GM23338 (cell line): ENCODE measurements around the gene SBNO1. TPM values are rescaled to one million over a fixed set of nuclear protein-coding genes. Genes with fewer than 3 reads are reported as not detected.

ENCODE experiments used
- ATAC-seq: fragments of 200-7000 bp; cut with Tn5 transposase; 3 replicates; pipeline ENCODE4 v1.9.1; 2020
- DNase-seq: peaks from one replicate; pipeline ENCODE4 v3.0.0-alpha.2; 2015; ENCODE audit warnings: low spot score
- H2AFZ ChIP-seq: fragments of 200-600 bp; sonication (generic); 2 replicates; pipeline ENCODE4 v1.8.0; 2016; ENCODE audit warnings: antibody characterized with exemption, mild to moderate bottlenecking, moderate library complexity
- H3F3A ChIP-seq: fragments of 200-600 bp; sonication (generic); replicated peaks from 2 replicates; pipeline ENCODE4 v1.8.0; 2017; ENCODE audit warnings: antibody characterized with exemption, mixed run types, low read depth
- H3K27ac ChIP-seq: fragments of 200-600 bp; sonication (generic); 2 replicates; pipeline ENCODE4 v1.6.1; 2016; ENCODE audit warnings: low read depth
- H3K27me3 ChIP-seq: fragments of 200-600 bp; sonication (generic); 2 replicates; pipeline ENCODE4 v1.8.0; 2016; ENCODE audit warnings: mild to moderate bottlenecking, mixed run types, moderate library complexity; ENCODE audit not compliant: insufficient read depth
- H3K36me3 ChIP-seq: fragments of 200-600 bp; sonication (generic); 2 replicates; pipeline ENCODE4 v1.8.0; 2016; ENCODE audit warnings: mild to moderate bottlenecking; ENCODE audit not compliant: insufficient read depth
- H3K4me1 ChIP-seq: fragments of 200-600 bp; sonication (generic); 2 replicates; pipeline ENCODE4 v1.8.0; 2016; ENCODE audit warnings: mild to moderate bottlenecking, moderate library complexity; ENCODE audit not compliant: insufficient read depth
- H3K4me2 ChIP-seq: fragments of 200-600 bp; sonication (generic); 2 replicates; pipeline ENCODE4 v1.7.1; 2017; ENCODE audit warnings: mixed run types
- H3K4me3 ChIP-seq: fragments of 200-600 bp; sonication (generic); 2 replicates; pipeline ENCODE4 v1.6.1; 2016; ENCODE audit warnings: mixed run types
- H3K79me2 ChIP-seq: fragments of 200-600 bp; sonication (generic); replicated peaks from 2 replicates; pipeline ENCODE4 v1.8.0; 2017; ENCODE audit warnings: mild to moderate bottlenecking; ENCODE audit not compliant: insufficient read depth
- H3K9me2 ChIP-seq: fragments of 200-600 bp; sonication (generic); 2 replicates; pipeline ENCODE4 v1.8.0; 2017; ENCODE audit not compliant: insufficient read depth
- H4K20me1 ChIP-seq: fragments of 200-600 bp; sonication (generic); replicated peaks from 2 replicates; pipeline ENCODE4 v1.8.0; 2017; ENCODE audit warnings: mild to moderate bottlenecking; ENCODE audit not compliant: insufficient read depth
- H3K27ac Mint-ChIP-seq: 2 replicates; pipeline ENCODE4 v1.8.0; 2020; ENCODE audit warnings: inconsistent platforms, mild to moderate bottlenecking, moderate library complexity, mixed read lengths
- H3K27me3 Mint-ChIP-seq: 3 replicates; pipeline ENCODE4 v1.8.0; 2022; ENCODE audit warnings: low read depth, mild to moderate bottlenecking, moderate library complexity, mixed read lengths, inconsistent platforms; ENCODE audit not compliant: insufficient read depth, poor library complexity
- H3K36me3 Mint-ChIP-seq: 3 replicates; pipeline ENCODE4 v1.8.0; 2021; ENCODE audit warnings: low read depth, mild to moderate bottlenecking, inconsistent platforms, moderate library complexity, mixed read lengths
- H3K4me1 Mint-ChIP-seq: 3 replicates; pipeline ENCODE4 v1.8.0; 2020; ENCODE audit warnings: mild to moderate bottlenecking, inconsistent platforms, mixed read lengths
- H3K4me3 Mint-ChIP-seq: 3 replicates; pipeline ENCODE4 v1.8.0; 2021; ENCODE audit warnings: moderate library complexity, mild to moderate bottlenecking, inconsistent platforms, mixed read lengths
- H3K9me3 Mint-ChIP-seq: 3 replicates; pipeline ENCODE4 v1.8.0; 2020; ENCODE audit warnings: moderate library complexity, mild to moderate bottlenecking, inconsistent platforms, mixed read lengths
- CREB1 ChIP-seq: fragments of 250-450 bp; sonication (Bioruptor Pico); IDR thresholded peaks from 2 replicates; pipeline ENCODE4 v1.5.0; 2020; ENCODE audit warnings: low read depth, mild to moderate bottlenecking, moderate library complexity
- EZH2 ChIP-seq: fragments of 200-600 bp; sonication (generic); IDR thresholded peaks from one replicate; pipeline ENCODE4 v1.8.0; 2017; ENCODE audit warnings: antibody characterized with exemption, mild to moderate bottlenecking, low read depth; ENCODE audit not compliant: unreplicated experiment
- EZH2phosphoT487 ChIP-seq: fragments of 200-600 bp; sonication (generic); IDR thresholded peaks from one replicate; pipeline ENCODE4 v1.8.1; 2018; ENCODE audit warnings: antibody characterized with exemption; ENCODE audit not compliant: unreplicated experiment
- JUNB ChIP-seq: IDR thresholded peaks from one replicate; pipeline ENCODE4 v1.6.1; 2016; ENCODE audit warnings: antibody characterized with exemption; ENCODE audit not compliant: unreplicated experiment
- NANOG ChIP-seq: IDR thresholded peaks from 2 replicates; pipeline ENCODE4 v1.6.1; 2016; ENCODE audit warnings: antibody characterized with exemption, borderline replicate concordance
- POLR2AphosphoS5 ChIP-seq: IDR thresholded peaks from 2 replicates; pipeline ENCODE4 v1.6.1; 2016; ENCODE audit warnings: antibody characterized with exemption, low read depth
- STAT1 ChIP-seq: IDR thresholded peaks from one replicate; pipeline ENCODE4 v1.6.1; 2016; ENCODE audit warnings: antibody characterized with exemption; ENCODE audit not compliant: unreplicated experiment
- ZNF114 ChIP-seq: fragments of 250-450 bp; sonication (Bioruptor Pico); IDR thresholded peaks from 2 replicates; pipeline ENCODE4 v1.5.0; 2020; ENCODE audit warnings: mild to moderate bottlenecking, moderate library complexity
- ZNF331 ChIP-seq: fragments of 250-450 bp; sonication (Bioruptor Pico); IDR thresholded peaks from 2 replicates; pipeline ENCODE4 v1.5.0; 2020; ENCODE audit warnings: low read depth, mild to moderate bottlenecking, moderate library complexity
- polyA plus RNA-seq: library from polyadenylated mRNA; unstranded; fragments of >200 nt; fragmentation: Nextera tagmentation; extraction: Ambion mirVana; gene quantifications from 2 replicates; pipeline ENCODE4 v1.2.1, GENCODE V29; 2016
- total RNA-seq: library from RNA; depleted of rRNA; stranded (reverse); fragments of >200 nt; shearing (Covaris generic); gene quantifications from 2 replicates; pipeline ENCODE4 v1.2.3, GENCODE V29; 2014
- TF ChIP-seq, protein P1 (sequence below): fragments of 250-450 bp; sonication (Bioruptor Pico); IDR thresholded peaks from 2 replicates; pipeline ENCODE4 v1.5.0; 2020; ENCODE audit warnings: mild to moderate bottlenecking, moderate library complexity
- TF ChIP-seq, protein P2 (sequence below), 2 experiments: fragments of 200-600 bp in 1 of 2; sonication (generic) in 1 of 2; conservative IDR thresholded peaks; 2 replicates each; pipeline versions ENCODE4 v1.5.1 to v1.6.1; 2016 to 2017; ENCODE audit warnings: antibody characterized with exemption in 2 of 2, low read depth in 2 of 2, mild to moderate bottlenecking in 2 of 2, moderate library complexity in 1 of 2
- TF ChIP-seq, protein P3 (sequence below): IDR thresholded peaks from 2 replicates; pipeline ENCODE4 v1.6.1; 2016; ENCODE audit warnings: antibody characterized with exemption

The SBNO1 gene
- total and polyA plus RNA-seq, 2 experiments from 2014 or later: 34.9 to 49.5 TPM

DNA sequence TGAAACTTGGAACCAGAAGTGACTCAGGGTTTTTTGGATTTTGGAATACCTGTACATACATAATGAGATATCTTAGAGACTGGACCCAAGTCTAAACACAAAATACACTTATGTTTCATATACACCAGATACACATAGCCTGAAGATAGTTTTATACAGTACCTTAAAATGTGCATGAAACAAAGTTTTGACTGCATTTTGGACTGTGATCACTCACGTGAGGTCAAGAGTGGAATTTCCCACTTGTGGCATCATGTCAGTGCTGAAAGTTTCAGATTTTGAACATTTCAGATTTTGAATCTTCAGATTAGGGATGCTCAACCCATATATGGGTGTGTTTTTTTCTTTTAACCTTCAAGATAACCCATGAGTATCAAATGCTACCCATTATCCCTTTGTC, 6.6 kb downstream of the SBNO1 start:
- no peak overlapping the region for H3K4me3 ChIP-seq

DNA sequence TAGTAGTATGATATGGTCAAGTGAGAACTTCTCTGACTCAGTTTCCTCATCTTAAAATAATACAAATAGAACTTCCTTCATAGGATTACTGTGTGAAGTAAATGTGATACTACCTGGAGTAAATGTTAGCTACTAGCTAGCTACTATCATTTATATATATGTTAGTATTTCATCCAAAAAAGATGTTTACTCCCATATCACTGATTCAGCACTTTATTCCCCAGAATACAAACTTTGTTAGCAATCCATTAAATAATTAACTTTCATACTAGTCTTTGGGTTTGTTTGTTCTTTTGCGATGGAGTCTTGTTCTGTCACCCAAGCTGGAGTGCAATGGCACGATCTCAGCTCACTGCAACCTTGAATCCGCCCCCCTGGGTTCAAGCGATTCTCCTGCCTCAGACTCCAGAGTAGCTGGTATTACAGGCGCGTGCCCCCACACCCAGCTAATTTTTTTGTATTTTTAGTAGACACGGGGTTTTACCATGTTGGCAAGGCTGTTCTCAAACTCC, 8.4 kb downstream of the SBNO1 start:
- H3K36me3 ChIP-seq: no peaks in the 10 kb centered on the region
- Mint-ChIP-seq H3K27me3 (no peaks in the 10 kb centered on the region), H3K27ac (no peak overlapping the region), H3K4me1 (peaks cover 6% of the 10 kb centered on the region), H3K36me3 (peaks cover 5% of the 10 kb centered on the region; the same call in 1 of the 3 replicates), H3K4me3 (no peak overlapping the region), H3K9me3 (no peaks in the 10 kb centered on the region)
- no peaks in the 10 kb centered on the region for H3K9me2 ChIP-seq
- peaks cover 14% of the 10 kb centered on the region; the same call in 1 of the 2 replicates for H3K4me1 ChIP-seq
- no peak overlapping the region for H2AFZ ChIP-seq
- DNase-seq: no peak
- ATAC-seq: no peak
- H3K27me3 ChIP-seq: no peaks in the 10 kb centered on the region
- H3K27ac ChIP-seq: peak overlapping the region; percentile 66; the same call in 1 of the 2 replicates
- H4K20me1 ChIP-seq: peaks cover 81% of the 10 kb centered on the region
- peaks cover 100% of the 10 kb centered on the region for H3K79me2 ChIP-seq
- no peak overlapping the region for H3K4me2 ChIP-seq
- H3F3A ChIP-seq: peaks cover 3% of the 10 kb centered on the region; the same call in 1 of the 2 replicates
- H3K4me3 ChIP-seq: no peak overlapping the region
- TF ChIP-seq NANOG: no peak
- TF ChIP-seq JUNB: no peak
- TF ChIP-seq, protein P1, sequence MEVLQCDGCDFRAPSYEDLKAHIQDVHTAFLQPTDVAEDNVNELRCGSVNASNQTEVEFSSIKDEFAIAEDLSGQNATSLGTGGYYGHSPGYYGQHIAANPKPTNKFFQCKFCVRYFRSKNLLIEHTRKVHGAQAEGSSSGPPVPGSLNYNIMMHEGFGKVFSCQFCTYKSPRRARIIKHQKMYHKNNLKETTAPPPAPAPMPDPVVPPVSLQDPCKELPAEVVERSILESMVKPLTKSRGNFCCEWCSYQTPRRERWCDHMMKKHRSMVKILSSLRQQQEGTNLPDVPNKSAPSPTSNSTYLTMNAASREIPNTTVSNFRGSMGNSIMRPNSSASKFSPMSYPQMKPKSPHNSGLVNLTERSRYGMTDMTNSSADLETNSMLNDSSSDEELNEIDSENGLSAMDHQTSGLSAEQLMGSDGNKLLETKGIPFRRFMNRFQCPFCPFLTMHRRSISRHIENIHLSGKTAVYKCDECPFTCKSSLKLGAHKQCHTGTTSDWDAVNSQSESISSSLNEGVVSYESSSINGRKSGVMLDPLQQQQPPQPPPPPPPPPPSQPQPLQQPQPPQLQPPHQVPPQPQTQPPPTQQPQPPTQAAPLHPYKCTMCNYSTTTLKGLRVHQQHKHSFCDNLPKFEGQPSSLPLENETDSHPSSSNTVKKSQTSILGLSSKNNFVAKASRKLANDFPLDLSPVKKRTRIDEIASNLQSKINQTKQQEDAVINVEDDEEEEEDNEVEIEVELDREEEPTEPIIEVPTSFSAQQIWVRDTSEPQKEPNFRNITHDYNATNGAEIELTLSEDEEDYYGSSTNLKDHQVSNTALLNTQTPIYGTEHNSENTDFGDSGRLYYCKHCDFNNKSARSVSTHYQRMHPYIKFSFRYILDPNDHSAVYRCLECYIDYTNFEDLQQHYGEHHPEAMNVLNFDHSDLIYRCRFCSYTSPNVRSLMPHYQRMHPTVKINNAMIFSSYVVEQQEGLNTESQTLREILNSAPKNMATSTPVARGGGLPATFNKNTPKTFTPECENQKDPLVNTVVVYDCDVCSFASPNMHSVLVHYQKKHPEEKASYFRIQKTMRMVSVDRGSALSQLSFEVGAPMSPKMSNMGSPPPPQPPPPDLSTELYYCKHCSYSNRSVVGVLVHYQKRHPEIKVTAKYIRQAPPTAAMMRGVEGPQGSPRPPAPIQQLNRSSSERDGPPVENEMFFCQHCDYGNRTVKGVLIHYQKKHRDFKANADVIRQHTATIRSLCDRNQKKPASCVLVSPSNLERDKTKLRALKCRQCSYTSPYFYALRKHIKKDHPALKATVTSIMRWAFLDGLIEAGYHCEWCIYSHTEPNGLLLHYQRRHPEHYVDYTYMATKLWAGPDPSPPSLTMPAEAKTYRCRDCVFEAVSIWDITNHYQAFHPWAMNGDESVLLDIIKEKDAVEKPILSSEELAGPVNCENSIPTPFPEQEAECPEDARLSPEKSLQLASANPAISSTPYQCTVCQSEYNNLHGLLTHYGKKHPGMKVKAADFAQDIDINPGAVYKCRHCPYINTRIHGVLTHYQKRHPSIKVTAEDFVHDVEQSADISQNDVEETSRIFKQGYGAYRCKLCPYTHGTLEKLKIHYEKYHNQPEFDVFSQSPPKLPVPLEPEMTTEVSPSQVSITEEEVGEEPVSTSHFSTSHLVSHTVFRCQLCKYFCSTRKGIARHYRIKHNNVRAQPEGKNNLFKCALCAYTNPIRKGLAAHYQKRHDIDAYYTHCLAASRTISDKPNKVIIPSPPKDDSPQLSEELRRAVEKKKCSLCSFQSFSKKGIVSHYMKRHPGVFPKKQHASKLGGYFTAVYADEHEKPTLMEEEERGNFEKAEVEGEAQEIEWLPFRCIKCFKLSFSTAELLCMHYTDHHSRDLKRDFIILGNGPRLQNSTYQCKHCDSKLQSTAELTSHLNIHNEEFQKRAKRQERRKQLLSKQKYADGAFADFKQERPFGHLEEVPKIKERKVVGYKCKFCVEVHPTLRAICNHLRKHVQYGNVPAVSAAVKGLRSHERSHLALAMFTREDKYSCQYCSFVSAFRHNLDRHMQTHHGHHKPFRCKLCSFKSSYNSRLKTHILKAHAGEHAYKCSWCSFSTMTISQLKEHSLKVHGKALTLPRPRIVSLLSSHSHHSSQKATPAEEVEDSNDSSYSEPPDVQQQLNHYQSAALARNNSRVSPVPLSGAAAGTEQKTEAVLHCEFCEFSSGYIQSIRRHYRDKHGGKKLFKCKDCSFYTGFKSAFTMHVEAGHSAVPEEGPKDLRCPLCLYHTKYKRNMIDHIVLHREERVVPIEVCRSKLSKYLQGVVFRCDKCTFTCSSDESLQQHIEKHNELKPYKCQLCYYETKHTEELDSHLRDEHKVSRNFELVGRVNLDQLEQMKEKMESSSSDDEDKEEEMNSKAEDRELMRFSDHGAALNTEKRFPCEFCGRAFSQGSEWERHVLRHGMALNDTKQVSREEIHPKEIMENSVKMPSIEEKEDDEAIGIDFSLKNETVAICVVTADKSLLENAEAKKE (CRISPR knock-in tag): no peak
- TF ChIP-seq EZH2: no peak
- TF ChIP-seq CREB1: no peak

More for the DNA sequence above, 6.6 kb downstream of the SBNO1 start:
- H3K27ac Mint-ChIP-seq: peak overlapping the region; percentile 7; the same call in 1 of the 2 replicates
- no peak for ATAC-seq
- TF ChIP-seq, protein P2, sequence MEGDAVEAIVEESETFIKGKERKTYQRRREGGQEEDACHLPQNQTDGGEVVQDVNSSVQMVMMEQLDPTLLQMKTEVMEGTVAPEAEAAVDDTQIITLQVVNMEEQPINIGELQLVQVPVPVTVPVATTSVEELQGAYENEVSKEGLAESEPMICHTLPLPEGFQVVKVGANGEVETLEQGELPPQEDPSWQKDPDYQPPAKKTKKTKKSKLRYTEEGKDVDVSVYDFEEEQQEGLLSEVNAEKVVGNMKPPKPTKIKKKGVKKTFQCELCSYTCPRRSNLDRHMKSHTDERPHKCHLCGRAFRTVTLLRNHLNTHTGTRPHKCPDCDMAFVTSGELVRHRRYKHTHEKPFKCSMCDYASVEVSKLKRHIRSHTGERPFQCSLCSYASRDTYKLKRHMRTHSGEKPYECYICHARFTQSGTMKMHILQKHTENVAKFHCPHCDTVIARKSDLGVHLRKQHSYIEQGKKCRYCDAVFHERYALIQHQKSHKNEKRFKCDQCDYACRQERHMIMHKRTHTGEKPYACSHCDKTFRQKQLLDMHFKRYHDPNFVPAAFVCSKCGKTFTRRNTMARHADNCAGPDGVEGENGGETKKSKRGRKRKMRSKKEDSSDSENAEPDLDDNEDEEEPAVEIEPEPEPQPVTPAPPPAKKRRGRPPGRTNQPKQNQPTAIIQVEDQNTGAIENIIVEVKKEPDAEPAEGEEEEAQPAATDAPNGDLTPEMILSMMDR (conservative IDR thresholded peaks at IDR 0.05; ENCODE audit: low read depth in 2 of 2): no peak
- TF ChIP-seq POLR2AphosphoS5 (no peak), ZNF114 (no peak), EZH2phosphoT487 (no peak), EZH2 (no peak), ZNF331 (CRISPR knock-in tag) (no peak), STAT1 (no peak), NANOG (no peak)
- TF ChIP-seq, protein P3, sequence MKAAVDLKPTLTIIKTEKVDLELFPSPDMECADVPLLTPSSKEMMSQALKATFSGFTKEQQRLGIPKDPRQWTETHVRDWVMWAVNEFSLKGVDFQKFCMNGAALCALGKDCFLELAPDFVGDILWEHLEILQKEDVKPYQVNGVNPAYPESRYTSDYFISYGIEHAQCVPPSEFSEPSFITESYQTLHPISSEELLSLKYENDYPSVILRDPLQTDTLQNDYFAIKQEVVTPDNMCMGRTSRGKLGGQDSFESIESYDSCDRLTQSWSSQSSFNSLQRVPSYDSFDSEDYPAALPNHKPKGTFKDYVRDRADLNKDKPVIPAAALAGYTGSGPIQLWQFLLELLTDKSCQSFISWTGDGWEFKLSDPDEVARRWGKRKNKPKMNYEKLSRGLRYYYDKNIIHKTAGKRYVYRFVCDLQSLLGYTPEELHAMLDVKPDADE: no peak
- H3K79me2 ChIP-seq: peaks cover 100% of the 10 kb centered on the region
- H3K4me1 Mint-ChIP-seq: peaks cover 8% of the 10 kb centered on the region
- no peak overlapping the region for H2AFZ ChIP-seq
- peaks cover 3% of the 10 kb centered on the region; the same call in 1 of the 3 replicates for H3K36me3 Mint-ChIP-seq
- no peaks in the 10 kb centered on the region for H3K36me3 ChIP-seq
- peaks cover 14% of the 10 kb centered on the region; the same call in 1 of the 2 replicates for H3K4me1 ChIP-seq
- H3K27ac ChIP-seq: 0 out of 2 replicates have a peak overlapping the region, but pooled peaks have one; percentile 1
- H3K9me3 Mint-ChIP-seq: no peaks in the 10 kb centered on the region
- H3K27me3 Mint-ChIP-seq: peaks cover 2% of the 10 kb centered on the region
- no peak overlapping the region for H3K4me3 Mint-ChIP-seq
- peaks cover 83% of the 10 kb centered on the region for H4K20me1 ChIP-seq
- DNase-seq: no peak
- no peak overlapping the region for H3K4me2 ChIP-seq
- peaks cover 5% of the 10 kb centered on the region; the same call in 1 of the 2 replicates for H3F3A ChIP-seq
- no peaks in the 10 kb centered on the region for H3K9me2 ChIP-seq
- no peaks in the 10 kb centered on the region for H3K27me3 ChIP-seq
